Activated CD8-positive, alpha-beta memory T cell treated with anti-CD3 and anti-CD28 coated beads, Interleukin-2, amount 50 U/mL, for 24 hours (primary cell): Measurements from ENCODE around the gene CES2.

ENCODE experiments used
- DNase-seq: peaks from one replicate; pipeline ENCODE4 v3.0.0-alpha.2; 2020; ENCODE audit errors: extremely low read depth

The CES2 gene

DNA sequence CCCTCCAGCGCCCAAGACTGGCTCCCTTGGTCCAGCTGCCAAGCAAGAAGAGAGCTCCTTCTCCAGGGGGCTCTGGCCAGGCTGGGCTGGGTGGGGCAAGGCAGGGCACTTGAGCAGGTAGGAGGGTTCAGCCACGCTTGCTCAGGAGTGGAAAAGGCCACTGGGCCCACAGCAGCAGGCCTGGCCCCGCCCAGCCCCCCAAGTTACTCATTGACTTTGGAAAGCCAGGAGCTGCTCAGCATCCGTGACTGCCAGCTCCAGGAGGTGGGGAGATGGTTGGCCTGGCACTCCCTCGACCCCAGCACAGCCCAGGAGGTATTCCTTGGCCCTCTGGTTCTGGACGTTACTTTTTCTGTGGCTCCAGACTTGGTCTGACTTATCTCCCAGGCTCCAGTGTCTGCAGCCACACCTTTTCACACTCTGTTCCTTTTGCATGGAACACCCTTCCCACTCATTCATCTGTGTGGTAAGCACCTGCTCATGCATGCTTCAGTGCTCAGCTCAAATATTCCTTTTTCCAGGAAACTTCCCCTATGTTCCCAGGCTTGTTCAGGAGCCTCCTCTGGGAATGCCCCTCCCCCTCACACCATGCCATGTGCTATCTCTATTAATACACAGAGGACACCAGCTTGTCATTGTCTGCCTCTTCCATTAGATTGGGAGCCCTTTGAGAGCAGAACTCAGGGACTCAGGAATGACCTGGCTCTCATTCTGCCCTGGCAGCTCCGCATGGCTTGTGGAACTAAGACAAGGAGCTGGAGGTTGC lies 16.3 kb upstream of the CES2 start, which contains the start of gene CDH16:
Gene CDH16 (minus strand): TSS at position 83 of the 766 bp plus-strand sequence. CDS start 820 bp downstream, outside the sequence.
- DNase-seq = no peak

DNA sequence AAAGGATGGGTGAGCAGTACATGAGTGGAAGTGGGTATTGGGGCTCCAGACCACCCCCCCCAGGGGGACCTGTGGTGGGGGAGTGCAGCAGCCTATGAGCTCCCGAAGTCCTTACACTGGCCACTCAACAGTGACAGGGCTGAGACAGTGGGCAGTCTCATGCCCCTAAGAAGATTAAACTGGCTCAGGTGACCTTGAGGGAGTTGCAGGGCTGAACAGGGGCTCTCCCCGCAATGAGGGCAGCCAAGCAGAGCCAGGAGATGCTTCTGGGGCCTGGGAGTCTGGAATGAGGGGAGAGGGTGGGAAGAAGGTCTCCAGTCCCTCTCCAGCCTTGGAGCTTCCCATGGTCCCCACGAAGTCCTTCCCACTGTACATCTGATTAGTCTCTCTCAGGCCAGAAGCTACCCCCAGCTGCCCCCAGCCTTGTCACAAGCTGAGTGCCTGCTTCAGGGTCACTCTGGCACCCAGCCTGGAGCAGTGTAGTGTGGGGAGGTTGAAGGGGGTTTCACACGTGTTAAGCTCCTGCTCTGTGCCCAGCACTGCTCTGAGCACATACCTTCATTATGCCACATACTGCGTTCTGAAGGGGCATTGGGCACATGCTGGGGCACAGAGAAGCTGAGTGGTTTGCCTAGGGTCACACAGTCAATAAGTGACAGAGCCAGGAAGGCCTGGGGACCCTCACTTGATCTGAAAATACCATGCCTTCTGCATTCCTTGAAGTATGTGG lies 15.6 kb upstream of the CES2 start:
- no peak for DNase-seq

DNA sequence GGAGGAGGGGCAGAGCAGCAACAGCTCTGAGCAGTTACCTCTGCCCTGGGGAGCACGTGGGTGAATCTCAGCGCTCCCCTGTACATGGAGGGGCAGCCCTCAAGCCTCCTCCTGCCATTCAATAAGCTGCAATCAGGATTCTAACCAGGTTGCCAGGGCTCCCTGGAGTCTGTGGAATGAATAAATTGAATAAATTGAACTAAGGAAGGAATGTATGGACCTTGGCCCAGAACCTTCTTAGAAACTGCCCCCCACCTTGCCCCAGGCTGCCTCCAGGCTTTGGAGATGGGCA lies 15.1 kb upstream of the CES2 start:
- no peak for DNase-seq

DNA sequence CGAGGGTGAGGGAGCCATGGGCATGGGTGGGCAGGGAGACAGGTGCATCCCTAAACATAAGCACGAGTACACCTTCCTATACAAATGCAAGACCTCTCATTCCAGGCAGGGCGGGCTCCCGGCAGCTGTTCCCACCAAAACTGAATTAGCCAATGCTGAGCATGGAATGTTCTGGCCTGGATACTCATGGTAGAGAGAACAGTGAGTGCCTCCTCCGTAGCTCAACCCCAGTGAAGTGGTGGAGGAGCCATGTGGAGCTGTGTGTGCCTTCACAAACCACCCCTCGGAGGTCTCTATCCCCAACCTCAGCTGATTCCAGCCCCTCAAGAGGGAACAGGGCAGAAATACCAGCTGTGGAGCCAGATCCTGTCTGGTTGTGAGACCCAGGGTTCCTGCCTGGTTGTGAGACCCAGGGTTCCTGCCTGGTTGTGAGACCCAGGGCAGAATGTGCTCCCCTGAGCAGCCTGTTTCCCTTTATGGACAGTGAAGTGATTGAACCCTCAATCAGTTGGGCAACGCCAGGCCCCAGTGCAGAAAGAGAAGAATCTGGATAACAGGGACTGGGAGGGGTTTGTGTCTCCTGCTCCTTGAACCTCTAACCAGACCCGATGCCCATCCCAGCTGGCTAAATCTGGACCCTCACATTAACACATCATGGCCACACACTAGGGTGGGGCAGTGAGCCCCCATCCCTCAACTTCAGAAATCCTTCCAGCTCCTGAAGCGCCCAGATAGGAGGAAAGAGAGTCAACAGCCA lies 14.2 kb upstream of the CES2 start:
- DNase-seq = no peak

DNA sequence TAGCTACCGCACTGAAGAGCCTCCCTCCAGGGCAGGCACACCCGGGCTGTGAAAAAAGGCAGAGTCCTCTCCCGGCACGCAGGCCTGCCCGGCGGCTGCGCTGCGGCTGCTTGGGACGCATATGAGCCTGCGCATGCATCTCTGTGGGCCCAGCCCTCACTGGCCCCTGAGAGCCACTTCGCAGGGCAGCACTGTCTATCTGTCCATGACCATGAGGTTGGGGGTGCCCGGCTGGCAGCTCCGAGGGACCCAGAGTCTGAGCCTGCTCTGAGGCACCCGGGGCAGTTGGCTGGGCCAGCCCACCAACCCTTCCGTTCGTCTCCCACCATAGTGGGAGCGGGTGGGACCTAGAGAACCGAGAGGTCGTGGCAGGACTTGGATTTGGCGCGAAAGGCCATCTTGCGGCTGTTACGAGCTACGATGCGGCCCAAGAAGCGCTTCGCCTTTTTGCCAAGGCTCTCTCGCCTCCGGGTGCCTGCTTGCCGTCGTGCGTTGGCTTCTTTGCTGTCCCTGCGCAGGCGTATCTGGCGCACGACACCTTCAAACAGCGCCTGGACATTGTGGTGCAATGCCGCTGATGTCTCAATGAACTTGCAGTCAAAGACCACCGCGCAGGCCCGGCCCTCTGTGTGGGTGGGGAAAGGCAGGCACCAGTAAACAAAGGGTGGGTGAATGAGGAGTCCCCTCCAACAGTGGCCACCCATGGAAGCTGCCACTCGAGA lies 13.4 kb upstream of the CES2 start:
- no peak for DNase-seq

DNA sequence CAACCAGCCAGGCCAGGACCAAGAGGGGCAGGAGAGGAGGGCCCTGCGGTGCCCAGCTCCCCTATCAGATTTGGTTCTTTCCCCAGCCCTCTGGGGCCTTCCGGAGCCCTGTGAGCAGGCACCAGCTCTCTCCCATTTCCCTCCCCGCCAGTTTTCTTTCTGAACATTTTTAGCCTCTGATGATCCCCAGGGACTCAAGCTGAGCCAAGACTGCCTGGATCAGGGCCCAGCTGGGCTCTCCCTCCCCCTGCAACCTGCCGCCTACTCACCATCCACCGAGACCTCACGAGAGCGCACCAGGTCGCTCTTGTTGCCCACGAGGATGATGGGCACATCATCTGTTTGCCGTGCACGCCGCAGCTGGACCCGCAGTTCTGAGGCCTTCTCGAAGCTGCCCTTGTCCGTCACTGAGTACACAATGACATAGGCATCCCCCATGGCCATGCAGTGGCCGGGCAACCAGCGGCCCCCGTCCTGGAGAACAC lies 12.0 kb upstream of the CES2 start:
- DNase-seq = no peak

DNA sequence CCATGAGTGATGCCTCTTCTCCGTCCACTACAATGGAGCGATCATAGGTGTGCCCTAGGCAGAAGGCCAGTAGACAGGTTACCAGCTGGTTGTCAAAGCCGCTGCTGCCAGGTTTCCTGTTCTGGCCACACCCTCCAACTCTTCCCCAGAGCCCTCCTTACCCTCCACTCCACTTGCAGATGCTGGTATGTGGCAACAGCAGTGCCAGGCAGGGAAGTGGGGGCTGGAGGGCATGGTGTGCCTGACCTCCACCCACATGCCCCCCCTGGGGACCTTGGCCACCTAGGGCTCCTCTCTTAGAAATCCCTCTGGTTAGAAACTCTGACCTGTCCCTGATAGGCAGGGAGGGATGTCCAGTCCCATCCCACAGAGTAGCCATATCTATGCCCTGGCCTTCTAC lies 11.4 kb upstream of the CES2 start:
- no peak for DNase-seq

DNA sequence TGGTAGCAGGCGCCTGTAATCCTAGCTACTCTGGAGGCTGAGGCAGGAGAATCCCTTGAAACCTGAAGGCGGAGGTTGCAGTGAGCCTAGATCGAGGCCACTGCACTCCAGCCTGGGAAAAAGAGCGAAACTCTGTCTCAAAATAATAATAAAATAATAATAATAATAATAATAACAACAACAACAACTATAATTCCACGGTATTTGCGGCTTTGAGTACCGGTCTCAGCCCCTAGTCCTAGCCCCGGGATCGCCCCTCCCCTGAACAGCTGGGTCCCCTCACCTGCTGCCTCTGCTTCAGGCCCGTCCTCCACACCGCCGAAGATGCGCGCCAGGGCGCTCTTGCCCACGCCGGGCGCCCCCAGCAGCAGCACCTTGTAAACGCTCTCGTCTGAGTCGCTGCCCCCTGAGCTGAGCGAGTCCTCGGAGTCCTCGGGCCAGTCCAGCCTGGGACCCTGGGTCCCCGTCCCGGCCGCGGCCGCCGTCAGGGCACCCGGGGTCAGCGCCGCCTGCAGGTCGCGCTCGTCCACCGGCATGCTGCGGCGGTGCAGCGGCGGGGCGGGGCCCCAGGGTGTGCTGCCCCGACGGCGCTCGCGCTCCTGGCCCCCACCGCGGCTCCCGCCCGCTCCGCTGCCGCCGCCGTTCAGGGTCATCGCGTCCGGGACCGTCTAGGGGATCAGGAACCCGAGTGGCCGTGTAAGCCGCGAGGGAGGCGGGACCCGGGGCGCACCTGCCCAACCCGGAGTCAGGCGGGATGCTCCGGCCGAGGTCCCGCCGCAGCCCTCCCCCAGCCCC lies 10.6 kb upstream of the CES2 start:
- DNase-seq = no peak

DNA sequence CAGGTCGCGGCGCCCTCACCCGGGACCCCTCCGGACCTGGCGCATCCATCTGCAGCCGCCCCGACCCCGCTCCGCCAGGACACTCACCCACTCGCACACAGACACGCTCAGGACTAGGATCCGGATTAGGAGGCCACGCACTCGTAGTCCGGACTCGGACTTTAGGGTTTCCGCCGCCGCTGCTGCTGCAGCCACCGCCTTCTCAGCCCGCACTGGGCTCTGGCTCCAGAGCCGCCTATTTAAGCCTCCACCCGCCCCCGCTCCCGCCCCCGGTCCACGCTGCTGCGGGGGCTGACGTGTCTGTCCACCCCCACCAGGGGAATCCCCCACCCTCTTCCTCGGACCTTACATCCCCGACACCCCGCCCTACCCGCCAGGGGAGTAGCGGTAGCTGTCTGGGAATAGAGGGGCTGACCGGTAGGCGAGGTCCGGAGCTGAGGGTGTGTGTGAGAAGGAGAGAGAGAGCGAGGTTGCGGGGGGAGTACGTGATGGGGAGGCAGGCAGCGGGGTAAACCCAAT lies 9.9 kb upstream of the CES2 start, which contains the start of gene RRAD:
Gene RRAD (minus strand): TSS at position 214 of the 519 bp plus-strand sequence. CDS start 356 bp downstream, outside the sequence.
- DNase-seq = no peak

DNA sequence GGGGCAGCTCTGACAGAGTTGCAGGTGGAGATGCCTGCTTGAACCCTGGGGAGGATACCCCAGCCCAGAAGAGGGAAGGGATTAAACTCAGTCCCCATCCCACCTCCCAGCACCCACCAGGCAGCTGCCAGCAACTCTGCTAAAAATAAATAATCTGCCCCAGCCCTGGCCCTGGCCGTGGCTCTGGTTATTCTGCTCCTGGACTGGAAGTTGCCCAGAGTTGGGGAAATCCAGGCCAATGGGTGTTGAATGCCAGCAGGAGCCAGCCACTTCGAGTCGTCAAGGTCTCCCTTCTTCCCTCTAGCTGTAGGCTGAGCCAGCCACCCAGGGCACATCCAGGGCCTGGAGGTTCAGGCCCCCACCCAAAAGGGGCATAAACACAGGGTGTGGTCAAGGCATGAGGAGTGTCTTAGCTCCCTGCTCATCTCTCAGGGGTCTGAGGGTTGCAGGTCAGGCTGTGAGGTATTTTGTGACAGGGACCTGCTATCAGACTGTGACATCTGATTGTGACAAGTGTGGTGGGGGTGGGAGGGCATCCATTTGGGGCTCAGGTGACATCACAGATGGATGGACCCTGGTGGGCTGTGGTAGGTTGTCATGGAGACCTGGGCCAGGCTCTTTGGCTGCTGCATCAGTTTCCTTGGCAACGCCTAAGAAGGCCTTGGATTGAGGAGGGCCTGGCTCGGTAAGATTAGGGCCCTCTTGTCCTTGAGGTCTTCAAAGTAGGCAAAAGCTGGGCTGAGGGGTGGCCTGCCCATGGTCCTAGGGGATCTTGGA lies 9.0 kb upstream of the CES2 start:
- DNase-seq = no peak

DNA sequence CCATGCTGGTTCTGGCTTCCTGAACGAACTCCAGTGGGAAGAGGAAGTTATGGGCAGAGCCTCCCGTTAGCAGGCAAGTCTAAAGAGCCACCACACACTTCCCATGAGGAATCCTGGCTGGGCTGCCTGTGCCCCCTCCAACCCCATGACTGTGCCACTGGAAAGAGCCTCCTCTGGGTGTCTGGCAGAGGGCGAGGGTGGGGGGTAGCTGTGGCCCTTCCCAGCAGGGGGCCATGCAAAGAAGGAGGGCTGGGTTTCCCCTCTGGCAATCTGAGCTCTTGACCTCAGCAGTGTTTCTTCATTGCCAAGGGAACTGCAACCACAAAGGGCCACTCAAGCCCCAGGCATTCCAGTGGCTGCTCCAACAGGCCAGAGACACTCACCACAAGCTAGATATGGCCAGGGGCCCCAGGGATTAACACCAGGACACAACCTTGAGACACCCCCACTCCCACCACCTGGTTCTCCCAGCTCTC lies 8.3 kb upstream of the CES2 start:
- DNase-seq = no peak

DNA sequence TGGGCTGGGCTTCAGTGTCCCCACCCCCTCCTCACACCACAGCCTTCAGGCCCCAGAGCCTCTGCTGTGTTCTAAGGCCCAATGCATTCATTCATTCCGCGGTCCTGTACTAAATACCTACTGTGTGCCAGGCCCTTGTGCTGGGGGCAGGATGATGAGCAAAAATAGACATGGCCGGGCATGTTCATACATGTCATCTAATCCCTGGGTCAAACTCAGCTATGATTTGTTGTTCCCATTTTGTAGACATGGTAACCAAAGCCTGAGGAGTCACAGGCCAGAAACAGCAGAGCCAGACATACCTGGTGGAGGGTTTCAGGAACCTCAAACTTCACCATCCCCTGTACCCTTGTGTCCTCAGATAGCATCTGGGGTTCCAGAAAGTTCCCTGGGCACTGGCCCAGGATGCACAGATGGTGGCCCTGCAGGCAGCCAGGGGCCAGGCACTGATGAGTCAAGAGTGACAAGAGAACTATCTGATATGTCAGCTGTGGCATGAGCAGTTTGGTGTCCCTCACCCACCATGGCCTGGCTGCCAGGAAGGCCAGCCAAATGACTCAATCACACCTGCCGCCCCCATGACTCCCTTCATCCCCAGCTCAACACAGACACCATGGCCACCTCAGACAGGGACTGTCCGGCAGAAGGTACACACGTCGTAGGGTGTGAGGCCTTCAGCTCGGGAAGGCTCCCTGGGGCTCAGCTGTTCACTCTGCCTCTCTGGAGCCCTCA lies 7.2 kb upstream of the CES2 start:
- DNase-seq = no peak

DNA sequence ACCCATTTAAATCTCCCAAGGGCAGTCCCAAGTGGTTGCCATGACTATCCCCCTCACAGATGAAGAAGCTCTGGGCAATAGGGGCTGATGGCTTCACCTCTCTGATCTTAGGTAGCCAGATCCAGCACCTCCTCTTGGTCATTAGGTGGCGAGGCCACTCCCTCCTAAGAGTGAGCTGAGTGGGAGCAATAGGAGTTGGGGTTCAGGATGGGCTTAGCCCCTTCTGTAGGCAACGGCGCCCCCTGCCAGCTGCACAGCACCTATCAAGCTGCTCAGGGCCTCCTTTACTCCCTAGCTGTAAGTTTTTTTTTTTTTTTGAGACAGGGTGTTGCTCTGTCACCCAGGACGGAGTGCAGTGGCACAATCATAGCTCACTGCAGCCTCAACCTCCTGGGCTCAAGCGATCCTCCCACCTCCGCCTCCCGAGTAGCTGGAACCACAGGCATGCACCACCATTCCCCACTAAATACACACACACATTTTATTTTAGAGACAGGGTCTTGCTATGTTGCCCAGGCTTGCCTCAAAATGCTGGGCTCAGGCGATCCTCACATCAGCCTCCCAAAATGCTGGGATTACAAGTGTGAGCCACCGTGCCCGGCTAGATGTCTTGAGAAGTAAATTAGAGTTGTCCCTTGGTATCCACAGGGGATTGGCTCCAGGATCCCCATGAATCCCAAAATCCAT lies 6.5 kb upstream of the CES2 start:
- no peak for DNase-seq

DNA sequence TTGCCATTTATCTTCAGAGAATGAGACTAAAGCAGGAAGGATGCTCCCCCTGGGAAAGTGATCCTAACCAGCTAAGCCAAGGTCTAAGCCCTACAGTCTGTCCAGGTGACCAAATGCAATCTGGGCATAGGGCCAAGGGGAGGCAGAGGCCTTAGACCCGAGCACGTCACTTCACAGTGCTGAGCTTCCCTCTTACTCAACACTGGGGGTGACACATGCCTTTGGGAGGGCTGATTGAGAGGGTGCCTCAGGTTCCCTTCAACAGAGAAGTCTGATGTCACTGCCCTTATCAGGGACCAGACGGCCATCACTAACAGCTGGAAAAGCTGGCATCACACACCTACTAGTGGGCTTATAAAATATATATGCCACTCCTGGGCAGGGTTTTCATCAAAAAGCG lies 5.1 kb upstream of the CES2 start:
- DNase-seq = no peak

DNA sequence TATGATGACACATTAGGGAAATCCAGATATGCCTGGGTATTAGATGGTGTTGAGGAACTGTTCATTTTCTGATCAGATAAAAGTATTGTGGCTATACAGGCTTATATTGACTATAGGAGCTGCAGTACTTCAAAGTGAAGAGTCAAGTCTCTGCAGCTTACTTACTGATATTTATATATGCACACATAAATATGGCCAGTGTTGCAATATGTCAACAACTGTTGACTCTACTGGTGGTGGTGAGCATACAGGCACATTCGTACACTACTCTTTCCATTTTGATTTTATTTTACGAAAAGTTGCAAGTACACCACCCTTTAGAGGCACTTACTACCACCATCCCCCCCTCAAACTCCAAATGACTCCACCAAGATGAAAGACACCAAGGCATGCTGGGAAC lies 3.7 kb upstream of the CES2 start:
- no peak for DNase-seq

DNA sequence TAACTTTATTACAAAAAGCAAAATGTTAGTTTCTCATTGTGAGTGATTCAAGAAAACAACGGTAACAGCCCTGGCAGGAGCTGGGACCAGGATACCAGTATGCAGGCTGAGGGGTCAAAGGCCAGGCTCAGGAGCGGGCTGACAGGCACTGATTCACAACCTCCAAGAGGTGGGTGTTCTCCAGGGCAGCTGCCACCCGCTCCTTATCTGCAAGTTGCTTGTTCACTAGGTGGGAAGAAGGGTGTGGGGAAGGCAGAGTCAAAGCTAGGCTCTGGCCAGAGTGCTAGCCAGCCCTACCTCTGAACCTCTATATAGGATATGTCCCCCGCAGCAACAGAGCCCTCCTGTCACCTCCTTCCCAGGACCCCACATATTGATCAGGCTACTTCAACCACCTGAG lies 3.2 kb upstream of the CES2 start:
- no peak for DNase-seq

DNA sequence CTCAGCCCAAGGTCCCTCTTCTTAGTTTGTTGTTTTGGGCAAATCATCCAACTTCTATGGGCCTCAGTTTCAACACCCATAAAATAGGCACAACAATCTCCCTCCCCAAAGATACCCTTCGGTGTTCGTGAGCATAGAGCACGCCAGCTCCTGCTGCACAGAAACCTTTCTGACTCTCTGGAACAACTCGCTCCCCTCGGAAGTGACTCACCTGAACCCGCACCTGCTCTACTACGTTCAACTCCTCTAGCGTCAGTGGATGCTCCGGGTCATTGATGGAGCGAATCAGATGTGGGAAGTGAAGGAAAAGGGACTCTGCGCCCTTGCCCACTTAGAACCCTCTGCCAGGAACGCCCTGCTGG lies 1.6 kb upstream of the CES2 start:
- DNase-seq = no peak

DNA sequence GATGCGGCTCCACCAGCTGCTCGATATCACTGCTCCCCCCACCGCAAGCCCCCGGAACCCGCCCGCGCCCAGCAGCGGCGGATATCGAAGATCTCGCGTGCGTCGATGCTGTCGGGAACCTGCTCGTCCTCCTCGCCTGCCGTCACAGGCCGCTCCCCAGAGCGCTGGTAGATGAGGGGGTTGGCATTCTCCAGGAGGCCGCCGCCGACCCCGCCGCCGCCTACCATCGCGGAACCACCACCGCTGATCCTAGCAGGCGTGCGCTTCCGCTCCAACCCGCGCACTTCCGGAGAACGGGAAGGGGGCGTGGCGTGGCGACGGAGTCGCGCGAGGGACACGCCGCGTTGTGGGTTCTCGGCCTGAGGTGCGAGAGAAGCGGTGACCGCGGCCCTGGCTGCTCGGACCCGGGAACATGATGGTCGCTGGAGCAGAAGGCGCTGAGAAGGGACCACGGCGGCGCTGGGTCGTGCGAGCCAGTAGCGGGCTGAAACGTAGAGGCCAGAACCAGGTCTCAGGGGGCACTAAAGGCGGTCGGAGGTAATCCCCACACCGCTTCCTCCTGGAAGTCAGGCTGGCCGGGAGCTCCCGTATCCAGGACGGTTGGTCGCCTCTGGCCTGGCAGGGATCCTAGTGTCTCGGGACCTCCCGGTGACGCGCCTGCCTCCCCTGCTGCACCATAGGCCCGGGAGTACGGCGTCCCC lies 1.0 kb upstream of the CES2 start, which contains the start of gene CIAO2B:
Gene CIAO2B (minus strand): TSS at position 265 of the 701 bp plus-strand sequence. CDS start 38 bp downstream, at position 227.
- DNase-seq = peak; percentile 58
